Neural progenitor cell (in vitro differentiated cells): Measurements from ENCODE around the gene ARFRP1.

ENCODE experiments used
- EZH2 ChIP-seq: fragments of 200-600 bp; sonication (generic); IDR thresholded peaks from 2 replicates; pipeline ENCODE4 v1.6.1; 2017; ENCODE audit warnings: antibody characterized with exemption, mild to moderate bottlenecking, moderate library complexity
- TF ChIP-seq, protein P1 (sequence below): fragments of 200-600 bp; sonication (generic); IDR thresholded peaks from 2 replicates; pipeline ENCODE4 v1.5.1; 2017; ENCODE audit warnings: antibody characterized with exemption, mild to moderate bottlenecking

DNA sequence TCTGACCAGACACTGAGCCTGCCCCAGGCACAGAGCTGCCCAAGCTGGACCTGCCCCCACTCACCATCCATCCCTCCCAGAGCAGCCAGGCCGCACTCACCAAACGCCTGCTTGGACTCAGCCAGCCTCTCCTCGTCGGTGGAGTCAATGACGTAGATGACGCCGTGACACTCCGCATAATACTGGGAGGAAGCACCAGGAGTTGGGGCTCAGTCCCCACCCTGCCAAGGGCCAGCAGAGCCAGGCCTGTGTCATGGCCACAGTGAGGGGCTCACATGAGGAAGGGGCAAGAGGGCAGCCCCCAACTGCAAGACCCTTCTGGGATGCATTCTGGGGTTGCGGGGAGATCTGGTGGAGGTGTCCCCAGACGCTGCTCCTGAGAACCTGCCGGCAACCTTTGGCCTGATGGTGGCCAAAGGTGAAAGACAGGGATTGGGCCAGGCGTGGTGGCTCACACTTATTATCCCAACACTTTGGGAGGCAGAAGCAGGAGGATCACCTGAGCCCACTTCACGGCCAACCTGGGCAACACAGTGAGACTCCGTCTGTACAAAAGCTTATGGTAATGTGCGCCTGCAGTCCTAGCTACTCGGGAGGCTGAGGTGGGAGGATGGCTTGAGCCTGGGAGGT is 5.6 kb downstream of the ARFRP1 start:
- TF ChIP-seq, protein P1, sequence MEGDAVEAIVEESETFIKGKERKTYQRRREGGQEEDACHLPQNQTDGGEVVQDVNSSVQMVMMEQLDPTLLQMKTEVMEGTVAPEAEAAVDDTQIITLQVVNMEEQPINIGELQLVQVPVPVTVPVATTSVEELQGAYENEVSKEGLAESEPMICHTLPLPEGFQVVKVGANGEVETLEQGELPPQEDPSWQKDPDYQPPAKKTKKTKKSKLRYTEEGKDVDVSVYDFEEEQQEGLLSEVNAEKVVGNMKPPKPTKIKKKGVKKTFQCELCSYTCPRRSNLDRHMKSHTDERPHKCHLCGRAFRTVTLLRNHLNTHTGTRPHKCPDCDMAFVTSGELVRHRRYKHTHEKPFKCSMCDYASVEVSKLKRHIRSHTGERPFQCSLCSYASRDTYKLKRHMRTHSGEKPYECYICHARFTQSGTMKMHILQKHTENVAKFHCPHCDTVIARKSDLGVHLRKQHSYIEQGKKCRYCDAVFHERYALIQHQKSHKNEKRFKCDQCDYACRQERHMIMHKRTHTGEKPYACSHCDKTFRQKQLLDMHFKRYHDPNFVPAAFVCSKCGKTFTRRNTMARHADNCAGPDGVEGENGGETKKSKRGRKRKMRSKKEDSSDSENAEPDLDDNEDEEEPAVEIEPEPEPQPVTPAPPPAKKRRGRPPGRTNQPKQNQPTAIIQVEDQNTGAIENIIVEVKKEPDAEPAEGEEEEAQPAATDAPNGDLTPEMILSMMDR, result no peak
- no peak for TF ChIP-seq EZH2
